SKM-1 (cell line): ENCODE results near the gene C4orf54.

Experiments used
- DNase-seq: peaks from one replicate; lab custom pipeline; 2025; ENCODE audit not compliant: unreplicated experiment; lab: John Stamatoyannopoulos, UW

C4orf54 gene

DNA sequence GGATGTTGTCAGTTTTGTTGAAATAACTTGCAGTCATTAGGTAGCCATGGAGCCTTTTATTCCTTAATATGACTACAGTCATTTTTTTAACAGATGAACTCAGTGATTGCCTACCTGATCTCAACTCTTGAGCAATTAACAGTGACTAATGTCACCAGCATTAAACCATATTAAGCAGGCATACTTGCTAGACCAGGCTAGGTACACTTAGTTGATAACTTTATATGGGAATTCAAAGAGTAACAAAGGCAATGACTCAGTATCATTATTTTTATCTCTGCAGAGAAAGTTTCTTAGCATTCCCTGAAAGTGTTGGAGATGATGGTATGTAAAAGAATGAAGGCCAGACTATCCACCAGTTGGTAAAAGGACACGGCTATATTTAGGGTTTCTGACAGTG is at the start of gene C4orf54:
C4orf54 (minus strand) TSS at position 31 of the 400 bp plus-strand sequence. CDS start 3,180 bp downstream, outside the sequence.
- DNase-seq: no peak

DNA sequence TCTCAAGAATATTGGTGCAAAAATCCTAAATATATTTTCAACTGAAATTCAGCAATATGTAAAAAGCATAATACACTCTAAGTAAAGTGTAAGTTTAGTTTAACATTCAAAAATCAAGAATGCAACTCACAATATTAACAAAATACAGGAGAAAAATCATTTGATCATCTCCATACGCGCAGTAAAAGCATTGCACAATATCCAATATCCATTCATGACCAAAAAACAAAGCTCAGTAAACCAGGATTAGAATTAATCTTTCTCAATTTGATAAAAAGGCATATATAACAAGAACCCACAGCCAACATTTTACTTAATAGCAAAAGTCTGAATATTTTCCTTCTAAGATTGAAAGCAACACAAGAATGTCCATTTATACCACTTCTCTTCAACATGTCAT is 48.3 kb upstream of the C4orf54 start:
- no peak for DNase-seq

DNA sequence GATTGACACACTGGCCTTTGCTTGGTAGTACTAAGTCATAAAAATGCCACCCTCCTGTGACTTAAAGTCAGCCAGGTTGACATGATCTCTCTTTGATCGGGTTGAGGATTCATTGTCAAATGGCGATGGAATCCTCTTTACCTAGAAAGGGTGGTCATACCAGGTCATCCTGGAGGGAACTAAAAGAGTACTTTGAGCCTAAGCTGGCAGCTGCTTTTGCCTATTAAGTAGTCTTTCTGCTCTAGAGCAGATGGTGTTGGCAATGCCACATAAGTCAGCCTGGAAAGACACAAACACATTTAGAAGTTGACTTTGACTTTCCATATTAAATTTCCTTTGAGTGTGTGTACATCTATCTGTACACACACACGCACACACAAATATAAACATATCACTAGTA is 39.2 kb upstream of the C4orf54 start:
- DNase-seq: no peak

DNA sequence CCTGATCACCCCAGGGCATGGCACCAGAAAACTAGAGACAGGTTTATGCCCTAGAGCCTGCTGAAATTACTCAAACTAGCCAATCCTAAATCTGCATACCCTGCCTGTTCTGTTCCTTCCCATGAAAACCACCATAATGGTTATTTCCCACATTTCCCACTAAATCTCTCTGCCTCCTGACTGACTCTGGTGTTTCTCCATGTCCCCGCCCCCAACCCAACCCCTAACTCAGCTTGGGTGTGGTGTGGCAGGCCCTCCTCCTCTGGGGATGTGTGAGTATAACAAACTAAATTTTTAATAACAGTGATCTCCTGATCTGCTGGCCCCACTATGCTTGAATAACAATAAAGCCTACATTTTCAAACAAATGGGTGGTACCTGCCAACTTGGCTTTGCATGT is 35.5 kb upstream of the C4orf54 start:
- no peak for DNase-seq

DNA sequence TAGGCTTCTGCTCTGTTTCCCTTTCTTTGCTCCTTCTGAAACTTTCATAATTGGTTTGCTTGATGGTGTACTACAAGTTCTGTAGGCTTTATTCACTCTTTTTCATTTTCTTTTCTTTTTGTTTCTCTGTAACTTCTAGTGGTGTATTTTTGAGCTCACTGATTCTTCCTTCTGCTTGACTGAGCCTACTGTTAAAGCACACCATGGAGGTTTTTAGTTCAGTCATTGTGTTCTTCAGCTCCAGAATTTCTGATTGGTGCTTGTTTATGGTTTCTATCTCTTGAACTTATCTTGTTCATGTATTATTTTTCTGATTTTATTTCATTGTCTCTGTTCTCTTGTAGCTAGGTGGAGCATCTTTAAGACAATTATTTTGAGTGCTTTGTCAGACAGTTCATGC is 33.4 kb upstream of the C4orf54 start:
- DNase-seq: no peak

DNA sequence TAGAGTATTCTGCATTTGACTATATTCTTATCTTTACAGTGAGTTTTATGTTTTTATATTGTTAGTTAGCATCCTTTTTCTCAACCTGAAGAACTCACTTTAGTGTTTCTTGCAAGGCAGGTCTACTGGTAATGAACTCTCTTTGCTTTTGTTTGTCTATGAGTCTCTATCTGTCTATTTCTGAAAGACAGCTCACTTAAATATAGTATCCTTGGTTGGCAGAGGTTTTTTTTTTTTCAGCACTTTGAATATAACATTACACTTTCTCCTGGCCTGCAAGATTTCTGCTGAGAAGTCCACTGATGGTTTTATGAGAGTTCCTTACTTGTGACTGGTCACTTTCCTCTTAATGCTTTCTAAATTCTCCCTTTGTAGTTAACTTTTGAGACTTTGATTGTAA is 32.8 kb upstream of the C4orf54 start:
- no peak for DNase-seq

DNA sequence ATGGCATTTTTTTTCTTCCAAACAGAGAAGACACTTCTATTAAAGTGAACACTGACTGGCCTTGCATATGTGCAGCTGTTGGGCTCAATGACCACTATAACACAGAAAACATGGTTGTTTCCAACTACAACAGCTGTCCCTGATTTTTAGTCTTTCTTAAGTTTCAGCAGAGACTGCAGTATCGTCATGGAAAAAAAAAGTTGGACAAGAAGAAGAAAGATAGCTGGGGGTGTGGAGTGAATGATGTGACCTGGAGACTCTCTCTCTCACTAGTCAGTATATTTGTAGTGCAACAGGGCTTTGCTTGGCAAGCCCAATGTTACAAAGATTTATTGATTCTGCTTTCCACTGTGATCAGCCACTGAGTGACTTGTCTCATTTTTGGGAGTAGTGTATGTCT is 29.5 kb upstream of the C4orf54 start:
- no peak for DNase-seq

DNA sequence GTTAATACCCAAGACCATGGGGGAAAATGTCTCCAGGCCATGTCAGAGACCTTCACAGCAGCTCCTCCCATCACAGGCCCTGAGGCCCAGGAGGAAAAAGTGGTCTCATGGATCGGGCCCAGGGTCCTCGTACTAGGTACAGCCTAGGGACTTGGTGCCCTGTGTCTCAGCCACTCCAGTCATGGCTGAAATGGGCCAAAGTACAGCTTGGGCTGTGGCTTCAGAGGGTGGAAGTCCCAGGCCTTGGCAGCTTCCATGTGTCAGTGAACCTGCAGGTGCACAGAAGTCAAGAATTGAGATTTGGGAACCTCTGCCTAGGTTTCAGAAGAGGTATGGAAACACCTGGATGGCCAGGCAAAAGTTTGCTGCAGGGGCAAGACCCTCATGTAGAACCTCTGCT is 27.6 kb upstream of the C4orf54 start:
- DNase-seq: no peak

DNA sequence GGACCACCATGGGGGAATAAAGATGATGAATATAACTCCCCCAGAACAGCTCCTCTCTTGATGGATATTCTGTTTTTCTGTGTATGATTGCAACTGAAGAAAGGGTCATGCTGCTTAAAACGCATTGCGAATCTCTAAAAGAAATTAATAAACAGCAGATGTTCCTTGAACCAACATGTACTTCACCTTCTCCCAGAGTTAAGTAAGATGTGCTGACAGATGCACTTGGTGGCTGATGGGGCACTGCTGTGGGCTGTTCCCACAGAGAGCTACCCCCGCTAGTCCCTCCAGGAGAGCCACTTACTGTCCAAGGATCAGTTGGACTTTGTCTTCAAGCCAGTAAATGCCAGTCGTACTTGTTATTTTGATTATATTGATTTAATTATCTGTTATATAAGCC is 26.3 kb upstream of the C4orf54 start:
- DNase-seq: no peak

DNA sequence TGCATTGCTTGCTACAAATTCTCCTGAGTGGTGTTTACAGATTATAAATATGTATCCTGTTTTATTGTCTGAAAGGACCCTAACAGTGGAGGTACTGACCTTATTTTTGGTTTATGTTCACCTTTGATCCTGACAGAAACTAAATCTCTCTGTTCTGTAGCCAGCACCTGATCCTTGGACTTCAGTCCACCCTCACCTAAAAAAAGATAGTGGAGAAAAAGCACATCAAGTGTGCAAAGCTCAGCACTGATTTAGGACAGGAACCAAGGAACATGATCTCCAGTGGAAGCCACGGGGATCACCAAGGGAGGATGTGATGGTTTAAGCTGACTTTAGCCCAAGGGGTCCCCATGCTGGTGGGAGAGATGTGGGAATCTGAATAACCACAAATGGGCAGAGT is 22.3 kb upstream of the C4orf54 start:
- no peak for DNase-seq

DNA sequence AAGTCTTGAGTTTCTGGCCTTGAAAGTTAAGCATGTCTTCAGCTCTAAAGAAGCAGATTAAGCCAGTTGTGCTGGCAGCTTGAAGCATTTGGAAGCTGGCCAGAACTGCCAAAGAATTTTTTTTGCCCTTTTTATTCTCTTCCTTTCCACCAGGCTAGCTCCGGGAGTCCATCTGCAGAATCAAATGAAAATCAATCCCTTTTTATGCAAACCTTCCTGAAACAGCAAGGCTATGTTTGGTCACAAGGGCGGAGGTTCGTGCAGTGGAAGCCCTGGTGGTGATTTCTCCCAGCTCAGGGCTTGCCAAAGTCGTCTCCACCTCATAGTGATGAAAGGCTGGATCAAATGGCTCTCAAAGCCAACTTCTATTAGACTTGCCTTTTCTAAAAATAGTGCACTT is 21.6 kb upstream of the C4orf54 start:
- DNase-seq: no peak

DNA sequence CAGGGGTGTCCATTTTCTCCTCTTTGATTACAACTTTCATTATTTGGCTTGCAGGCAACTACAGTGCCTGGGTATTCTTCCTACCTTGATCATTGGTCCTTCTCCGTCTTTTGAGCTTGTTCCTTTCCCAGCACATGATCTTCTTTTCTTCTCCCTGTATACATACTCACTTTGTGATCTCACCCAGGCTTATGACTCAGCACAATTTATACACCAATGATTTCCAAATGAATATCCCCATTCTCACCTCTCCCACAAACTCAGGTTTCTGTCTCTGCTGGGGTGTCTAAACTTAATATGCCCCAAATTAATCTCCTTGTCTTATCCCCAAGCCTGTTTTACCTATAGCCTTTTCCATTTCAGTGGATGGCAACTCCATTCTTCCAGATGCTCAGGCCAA is 19.5 kb upstream of the C4orf54 start:
- DNase-seq: no peak

DNA sequence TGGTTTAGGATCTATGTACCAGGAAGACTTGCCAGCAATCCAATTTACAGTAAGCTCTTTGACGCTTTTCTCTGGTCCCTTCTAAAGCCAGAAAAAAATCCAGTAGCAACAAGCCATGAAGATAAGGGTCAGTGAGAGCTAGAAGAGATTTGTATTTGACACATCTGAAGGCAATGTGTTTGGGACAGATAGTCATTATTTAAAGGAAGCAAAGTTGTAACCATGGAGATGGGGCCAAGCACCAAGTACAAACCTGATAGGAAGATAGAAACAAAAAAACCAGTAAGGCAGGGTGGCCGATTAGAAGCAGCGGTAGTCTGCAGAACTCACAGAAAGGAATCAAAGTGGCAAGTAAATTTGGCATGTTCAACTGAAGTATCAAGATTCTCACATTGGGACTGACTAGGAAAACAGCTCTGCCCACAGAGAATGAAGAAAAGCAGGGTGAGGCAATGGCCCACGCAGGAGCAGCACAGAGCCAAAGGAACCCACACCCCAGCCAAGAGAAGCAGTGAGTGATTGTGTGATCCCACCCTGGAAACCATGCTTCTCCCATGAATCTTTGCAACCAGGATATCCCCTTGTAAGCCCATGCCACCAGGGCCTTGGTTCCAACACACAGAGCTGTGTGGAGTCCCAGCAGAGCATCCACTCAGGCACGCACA is 12.9 kb upstream of the C4orf54 start:
- DNase-seq: no peak

DNA sequence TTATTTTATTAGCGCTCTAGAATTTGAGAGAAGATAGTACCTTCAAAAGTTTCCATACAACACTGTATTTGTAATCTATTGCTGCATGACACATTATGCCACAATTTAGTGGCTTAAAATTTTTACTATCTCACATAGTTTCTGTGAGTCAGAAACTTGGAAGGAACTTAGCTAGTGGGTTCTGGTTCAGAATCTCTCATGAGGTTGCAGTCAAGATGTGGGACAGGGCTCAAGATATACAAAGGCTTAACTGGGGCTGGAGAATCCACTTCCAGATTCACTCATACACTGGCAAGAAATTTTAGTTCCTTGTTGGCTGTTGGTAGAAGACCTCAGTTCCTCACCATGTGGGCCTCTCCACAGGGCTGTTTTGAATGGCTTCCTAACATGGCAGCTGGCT is 11.5 kb upstream of the C4orf54 start:
- no peak for DNase-seq

DNA sequence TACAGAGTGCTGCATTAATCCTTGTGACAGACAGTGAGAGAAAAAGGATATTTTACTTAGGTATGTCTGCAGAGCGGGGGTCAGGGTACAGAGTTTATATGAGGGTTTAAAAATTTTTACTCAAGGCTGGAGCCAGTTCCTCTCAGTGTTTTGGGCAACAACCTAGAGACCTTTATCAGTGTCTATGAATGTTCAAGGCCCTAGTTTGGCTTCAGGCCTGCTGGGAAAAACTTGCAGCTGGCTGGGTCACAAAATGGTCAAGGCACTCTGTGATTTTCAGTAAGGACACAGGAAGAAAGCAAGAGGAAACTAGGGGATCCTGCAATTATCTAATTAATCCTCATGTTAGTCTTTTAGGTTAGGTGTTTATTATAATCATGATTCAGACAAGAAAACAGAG is 10.8 kb upstream of the C4orf54 start:
- DNase-seq: no peak

DNA sequence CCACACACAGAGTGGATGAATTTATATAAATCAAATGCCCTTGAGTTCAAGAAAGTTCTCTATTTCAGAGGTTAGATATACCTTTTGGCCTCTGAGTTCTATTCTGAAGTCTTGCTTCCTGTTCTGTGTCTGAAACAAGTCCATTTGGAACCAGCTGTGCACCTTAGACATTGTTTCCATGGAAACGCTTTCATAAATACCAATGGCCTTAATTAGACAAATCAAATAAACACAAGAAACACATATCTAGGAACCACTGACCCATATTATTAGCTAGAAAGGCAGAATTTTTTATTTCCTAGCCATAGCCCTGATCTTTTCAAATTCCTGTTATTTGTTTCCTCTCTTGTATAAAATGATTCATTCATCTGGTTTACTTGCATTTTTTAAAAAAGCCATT is 8.4 kb upstream of the C4orf54 start:
- DNase-seq: no peak

DNA sequence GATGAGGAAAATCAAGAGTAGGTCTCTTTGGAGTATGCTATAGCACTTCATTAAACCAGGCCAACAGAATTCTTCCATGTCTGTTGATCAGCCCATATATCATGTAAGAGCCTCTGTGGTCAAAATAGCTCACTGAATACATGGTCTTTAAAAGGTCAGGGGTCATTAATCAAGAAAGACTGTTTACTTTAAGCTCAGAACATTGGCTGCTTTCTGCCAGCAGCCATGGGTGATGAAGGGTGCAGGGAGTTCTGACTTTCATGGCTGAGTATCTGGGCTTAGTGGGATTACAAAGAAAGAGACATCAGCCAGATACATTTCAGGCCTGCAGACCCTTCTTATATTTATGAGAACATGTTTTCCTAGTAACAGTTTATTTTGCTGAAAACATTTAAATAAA is 7.1 kb upstream of the C4orf54 start:
- DNase-seq: no peak

DNA sequence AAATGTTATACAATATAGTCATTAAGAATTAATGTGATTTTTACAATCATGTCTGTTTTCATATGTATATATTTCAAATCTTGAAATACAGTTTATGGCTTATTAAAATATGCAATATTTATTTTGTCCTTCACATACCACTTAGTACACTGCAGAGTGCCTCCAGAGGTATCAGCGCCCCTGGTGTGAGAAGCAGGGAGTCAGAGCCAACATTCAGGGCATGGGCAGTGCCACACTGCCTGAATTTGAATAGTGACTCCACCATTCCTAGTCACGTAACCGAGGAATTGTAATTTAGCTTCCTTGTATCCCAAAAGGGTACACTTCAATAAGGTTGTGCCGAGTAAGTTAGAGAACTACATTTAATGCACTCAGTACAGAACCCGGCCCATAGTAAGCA is 4.3 kb upstream of the C4orf54 start:
- no peak for DNase-seq

DNA sequence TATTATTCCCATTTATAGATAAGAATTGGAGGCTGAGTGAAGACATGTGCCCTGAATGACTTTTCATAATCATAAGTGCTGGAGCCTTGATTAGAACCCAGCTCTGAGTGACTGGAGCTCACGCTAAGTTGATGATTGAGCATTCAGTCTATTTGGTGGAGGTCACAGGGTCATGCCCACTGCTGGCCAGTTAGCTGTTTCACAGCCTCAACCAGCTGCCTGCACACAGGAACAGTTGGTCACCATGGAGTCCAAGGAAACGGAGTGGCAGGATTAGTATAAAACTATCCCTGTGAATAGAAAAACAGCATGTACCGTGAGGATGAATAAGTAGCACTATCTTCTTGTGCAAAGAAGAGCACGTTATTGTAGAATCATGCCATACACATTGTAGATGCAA is 1.0 kb upstream of the C4orf54 start:
- no peak for DNase-seq

DNA sequence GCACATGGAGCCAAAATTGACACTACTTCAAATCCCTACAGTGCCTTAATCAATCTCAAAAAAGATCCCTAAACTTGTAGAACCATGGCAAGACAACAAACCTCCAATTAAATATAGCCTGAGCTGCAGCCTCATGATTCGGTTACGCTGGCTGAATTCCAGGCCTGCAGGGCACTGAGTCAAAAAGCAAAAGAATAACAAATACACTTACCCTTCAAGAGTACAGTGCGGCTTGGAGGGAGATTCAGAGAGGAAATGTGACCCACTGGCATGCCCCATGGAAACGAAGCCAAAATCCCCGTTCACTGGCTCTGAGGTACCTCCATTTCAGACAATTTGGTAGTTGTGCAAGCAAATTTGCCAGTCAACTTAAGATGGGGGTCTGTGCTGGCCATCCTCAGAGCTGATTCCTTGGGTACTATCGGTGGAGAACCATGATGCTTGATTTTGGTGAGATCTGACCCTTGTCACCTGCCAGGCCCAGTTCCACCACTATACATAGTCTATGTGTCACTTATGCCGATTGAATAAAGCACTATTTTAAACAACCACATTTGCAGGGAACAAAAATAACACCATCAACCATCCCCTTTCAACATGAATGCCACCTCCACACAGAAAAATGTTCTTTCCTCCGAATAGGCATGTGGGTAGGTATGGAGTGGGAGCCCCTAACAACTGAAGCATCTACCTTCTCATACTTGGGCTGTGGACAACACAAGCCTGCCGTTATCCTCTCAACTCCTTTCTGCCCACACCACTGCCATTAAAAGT is 2.1 kb downstream of the C4orf54 start:
- DNase-seq: no peak

DNA sequence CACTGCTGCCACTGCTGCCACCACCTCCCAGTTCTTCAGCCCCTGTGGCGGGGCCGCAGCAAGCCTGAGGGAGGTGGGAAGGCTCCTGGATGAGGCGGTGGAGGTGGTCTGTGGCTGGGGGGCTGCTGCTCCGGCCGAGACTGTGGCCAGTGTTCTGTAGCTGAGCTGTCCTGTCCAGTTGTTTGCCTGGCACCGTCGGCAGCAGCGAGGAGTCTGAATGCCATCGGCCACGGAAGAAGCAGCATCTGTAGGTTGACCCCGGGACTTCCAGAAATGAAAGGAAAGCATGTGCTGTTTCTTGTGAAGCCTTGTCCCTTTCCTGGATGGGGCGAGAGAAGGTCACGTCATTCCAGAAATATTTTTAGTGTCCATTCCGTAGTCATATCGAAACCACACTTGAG is 3.3 kb downstream of the C4orf54 start:
- DNase-seq: no peak

DNA sequence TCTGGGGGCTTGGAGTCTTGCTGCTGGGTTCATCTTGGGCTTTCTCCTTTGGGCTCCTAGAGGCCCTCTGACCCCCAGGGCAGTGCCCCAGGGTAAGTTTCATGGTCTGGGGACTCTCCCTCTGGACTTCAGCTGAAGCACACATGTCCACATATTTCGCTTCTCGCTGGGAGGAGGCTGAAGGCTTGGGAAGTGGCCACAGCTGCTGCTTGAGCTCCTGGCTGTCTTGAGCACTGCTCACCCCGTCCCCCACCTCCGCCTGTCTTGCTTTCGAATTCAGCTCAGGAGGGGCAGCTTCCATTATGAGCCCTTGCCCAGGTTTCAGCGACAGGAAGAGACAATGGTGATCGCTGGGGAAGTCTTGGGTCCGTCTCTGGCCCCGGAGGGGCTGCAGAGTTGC is 3.7 kb downstream of the C4orf54 start:
- no peak for DNase-seq
